GM12891 (cell line): Measurements from ENCODE around the gene ENGASE.

Experiments used
- DNase-seq: peaks from one replicate; pipeline ENCODE4 v3.0.0; 2011; ENCODE audit warnings: low spot score; ENCODE audit not compliant: insufficient read length
- FAIRE-seq: peaks from 2 replicates; lab custom pipeline; 2011; peaks lifted over from hg19 to GRCh38; lab: Jason Lieb, UNC
- PAX5 ChIP-seq: IDR thresholded peaks from 2 replicates; pipeline ENCODE4 v1.6.1; 2011; ENCODE audit warnings: low read length, moderate library complexity, mild to moderate bottlenecking; ENCODE audit not compliant: insufficient read depth, severe bottlenecking
- POLR2A ChIP-seq: IDR thresholded peaks from 2 replicates; pipeline ENCODE4 v1.6.1; 2011; ENCODE audit warnings: low read depth, low read length, control low read depth
- POLR2AphosphoS5 ChIP-seq: IDR thresholded peaks from 2 replicates; pipeline ENCODE4 v1.6.1; 2011; ENCODE audit warnings: low read depth, low read length, control low read depth
- POU2F2 ChIP-seq: IDR thresholded peaks from 2 replicates; pipeline ENCODE4 v1.6.1; 2011; ENCODE audit warnings: low read depth, mild to moderate bottlenecking, control low read depth, low read length, moderate library complexity
- SPI1 ChIP-seq: IDR thresholded peaks from 2 replicates; pipeline ENCODE4 v1.6.1; 2011; ENCODE audit warnings: low read depth, low read length, control low read depth
- TAF1 ChIP-seq: IDR thresholded peaks from 2 replicates; pipeline ENCODE4 v1.6.1; 2011; ENCODE audit warnings: low read depth, low read length, control low read depth

ENGASE gene

DNA sequence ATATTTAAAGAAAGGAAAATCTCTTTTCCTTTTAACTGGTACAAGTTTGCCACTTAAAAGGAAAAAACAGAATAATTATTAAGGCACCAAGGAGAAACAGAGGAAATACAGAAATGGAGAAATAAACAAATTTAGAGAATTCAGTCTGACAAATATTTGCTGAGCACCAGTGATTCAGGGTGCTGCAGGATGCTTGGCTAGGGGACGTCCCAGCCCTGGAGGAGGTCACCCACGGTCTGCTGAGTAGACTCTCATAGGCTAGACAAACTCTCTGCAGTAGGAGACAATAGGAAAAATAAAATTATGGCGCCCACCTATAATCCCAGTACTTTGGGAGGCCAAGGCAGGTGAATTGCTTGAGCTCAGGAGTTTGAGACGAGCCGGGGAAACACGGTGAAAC, 34.7 kb upstream of the ENGASE start:
- no peak for DNase-seq
- FAIRE-seq: no peak
- TF ChIP-seq SPI1 (no peak), POLR2AphosphoS5 (no peak), TAF1 (no peak), PAX5 (no peak), POU2F2 (no peak), POLR2A (no peak)

DNA sequence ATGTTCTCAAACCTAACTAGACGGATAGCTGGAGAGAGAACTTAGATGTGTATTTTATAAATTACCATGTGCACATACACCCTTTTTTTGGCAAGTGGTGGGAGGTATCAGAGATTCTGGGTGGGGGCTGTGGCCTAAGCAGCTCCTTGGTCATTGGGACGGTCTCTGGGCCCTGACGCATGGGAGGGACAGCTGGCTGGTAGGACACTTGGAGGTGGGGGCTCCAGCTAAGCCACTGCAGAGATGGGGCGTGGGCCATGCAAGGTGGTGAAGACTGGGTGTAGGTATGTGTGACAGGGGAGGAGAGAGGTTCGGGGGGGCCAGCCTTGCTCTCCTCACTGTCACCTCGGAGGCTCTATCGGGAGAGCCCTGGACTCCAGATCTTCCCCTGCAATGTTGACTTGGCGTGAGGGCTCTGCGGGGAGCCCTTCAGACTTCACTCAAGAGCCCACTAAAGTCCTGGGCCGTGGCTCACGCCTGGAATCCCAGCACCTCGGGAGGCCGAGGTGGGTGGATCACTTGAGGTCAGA, 33.5 kb upstream of the ENGASE start:
- TF ChIP-seq POLR2AphosphoS5: no peak
- TF ChIP-seq POU2F2: no peak
- no peak for TF ChIP-seq POLR2A
- TF ChIP-seq SPI1: no peak
- no peak for TF ChIP-seq TAF1
- TF ChIP-seq PAX5: no peak
- DNase-seq (no peak), FAIRE-seq (no peak)

DNA sequence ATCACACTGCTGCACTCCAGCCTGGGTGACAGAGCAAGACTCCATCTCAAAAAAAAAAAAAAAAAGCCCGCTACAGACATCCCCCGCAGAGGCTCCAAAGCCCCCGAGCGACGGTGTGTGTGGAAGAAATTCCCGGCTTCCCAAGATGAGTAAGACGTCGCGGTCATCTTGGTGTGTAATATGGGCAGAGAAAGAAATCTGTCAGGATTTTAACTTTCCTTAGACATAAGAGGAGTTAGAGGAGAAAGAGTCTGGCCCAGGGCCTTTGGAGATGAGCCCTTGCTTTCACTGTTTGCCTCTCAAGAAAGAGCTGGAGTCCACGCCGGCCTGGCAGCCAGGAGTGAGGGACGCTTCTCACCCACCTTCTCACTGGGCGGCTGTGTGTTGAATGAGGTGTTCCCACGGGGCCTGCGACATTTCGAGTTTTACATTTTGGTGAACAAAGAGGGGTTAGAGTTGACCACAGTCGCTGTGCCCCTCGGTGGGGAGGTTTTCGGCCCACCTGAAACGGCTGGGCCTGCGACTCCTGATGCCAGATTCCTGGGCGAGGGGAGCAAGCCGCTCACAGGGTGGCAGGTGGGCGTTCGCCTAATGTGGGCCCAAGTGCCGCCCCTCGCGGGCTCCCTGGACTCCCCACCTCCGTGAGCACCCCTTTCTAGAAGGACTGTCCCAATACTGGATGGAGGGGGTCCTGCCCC, 32.8 kb upstream of the ENGASE start:
- FAIRE-seq (no peak), DNase-seq (no peak)
- TF ChIP-seq SPI1 (no peak), POLR2A (no peak), PAX5 (no peak), POLR2AphosphoS5 (no peak), TAF1 (no peak)

DNA sequence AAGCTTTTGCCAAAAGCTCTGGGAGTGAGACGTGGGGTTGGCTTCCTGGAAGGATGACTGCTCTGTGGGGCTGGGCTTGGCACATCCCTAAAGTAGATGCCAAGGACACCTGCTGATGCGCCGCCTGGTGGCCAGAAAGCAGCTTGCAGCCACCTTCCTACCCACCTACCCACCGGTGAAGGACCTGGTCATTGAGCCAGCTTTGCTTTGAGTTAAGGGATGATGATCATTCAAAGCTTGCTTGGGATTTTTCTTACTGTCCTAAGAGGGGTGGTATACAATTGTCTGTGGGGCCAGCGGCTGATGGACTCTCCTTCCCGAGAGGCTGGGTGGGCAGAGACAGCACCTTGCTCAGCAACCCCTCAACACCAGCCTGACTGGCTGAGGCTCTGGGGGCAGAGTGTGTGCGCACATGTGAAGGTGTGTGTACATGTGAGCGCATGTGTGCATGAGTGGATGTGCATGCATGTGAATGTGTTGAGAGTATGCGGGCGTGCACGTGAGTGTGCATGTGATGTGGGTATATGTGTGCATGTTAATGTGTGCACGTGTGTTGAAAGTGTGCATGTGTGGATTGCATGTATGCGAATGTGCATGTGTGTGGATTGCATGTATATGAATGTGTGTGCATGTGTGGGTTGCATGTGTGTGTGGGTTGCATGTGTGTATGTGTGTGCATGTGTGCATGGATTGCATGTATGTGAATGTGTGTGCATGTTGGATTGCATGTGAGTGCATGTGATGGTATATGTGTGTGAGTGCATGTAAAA, 32.0 kb upstream of the ENGASE start:
- no peak for TF ChIP-seq SPI1
- no peak for TF ChIP-seq POLR2AphosphoS5
- TF ChIP-seq POLR2A: no peak
- TF ChIP-seq POU2F2: no peak
- TF ChIP-seq PAX5: no peak
- TF ChIP-seq TAF1: no peak
- FAIRE-seq (peak; percentile 71), DNase-seq (peak; percentile 69)

DNA sequence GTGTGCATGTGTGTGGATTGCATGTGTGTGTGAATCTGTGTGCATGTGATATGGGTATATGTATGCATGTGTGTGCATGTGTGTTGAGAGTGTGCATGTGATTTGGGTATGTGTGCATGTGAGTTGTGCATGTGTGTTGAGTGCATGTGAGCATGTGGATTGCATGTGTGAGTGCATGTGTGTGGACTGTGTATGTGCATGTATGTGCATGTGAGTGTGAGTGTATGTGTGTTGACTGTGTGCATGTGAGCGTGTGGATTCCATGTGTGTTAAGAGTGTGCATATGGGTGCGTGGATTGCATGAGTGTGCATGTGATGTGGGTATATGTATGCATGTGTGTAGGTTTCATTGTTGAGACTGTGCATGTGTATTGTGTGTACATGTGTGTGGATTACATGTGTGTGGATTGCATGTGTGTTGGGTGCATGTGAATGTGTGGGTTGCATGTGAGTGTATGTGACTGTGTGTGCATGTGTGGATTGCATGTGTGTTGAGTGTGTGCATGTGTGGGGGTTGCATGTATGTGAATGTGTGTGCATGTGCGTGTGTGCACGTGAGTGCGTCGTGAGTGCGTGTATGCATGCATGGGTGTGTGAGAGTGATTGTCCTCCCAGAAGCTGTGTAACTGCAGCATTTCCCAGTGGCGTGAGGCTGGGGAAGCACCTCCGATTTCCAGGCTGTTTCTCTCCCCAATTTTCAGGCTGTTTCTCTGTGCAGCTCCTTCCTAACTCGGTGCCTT, 31.3 kb upstream of the ENGASE start:
- TF ChIP-seq SPI1 (no peak), POLR2AphosphoS5 (no peak), PAX5 (no peak), POLR2A (no peak), POU2F2 (no peak), TAF1 (no peak)
- FAIRE-seq (peak; percentile 79), DNase-seq (no peak)

DNA sequence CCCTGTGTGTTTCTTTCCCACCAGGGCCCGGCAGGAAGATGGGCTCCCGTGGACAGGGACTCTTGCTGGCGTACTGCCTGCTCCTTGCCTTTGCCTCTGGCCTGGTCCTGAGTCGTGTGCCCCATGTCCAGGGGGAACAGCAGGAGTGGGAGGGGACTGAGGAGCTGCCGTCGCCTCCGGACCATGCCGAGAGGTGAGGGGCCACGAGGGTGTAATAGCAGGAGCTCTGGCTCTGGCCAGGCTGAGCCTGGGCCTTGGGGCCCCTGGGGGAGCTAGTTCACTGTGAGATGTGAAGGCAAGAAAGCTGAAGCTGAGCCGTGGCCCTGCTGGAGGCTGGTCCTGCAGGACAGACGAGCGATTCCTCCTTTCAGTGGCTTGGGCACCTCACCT, 30.7 kb upstream of the ENGASE start:
- DNase-seq: no peak
- TF ChIP-seq POLR2A: no peak
- no peak for TF ChIP-seq POU2F2
- no peak for TF ChIP-seq POLR2AphosphoS5
- no peak for TF ChIP-seq TAF1
- no peak for TF ChIP-seq PAX5
- no peak for TF ChIP-seq SPI1
- no peak for FAIRE-seq

DNA sequence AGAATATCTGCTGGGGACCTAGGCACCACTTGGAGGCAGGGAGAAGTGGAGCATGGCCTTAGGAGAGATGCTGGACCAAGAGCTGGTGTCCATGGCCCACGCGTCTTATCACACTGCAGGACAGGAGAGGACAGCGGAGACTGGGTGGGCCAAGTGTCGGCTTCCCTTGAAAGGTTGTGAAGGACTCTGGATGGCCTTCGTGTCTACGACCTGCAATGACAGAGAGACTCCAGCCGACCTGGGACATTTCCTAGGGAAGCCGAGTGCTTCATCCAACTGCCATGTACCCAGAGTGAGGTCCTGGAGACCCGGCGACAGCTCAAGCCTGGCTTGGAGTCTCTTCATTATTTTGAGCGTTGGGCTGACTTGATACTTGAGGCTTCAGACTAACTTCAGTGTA, 30.2 kb upstream of the ENGASE start:
- DNase-seq: no peak
- TF ChIP-seq POLR2A: no peak
- no peak for TF ChIP-seq POU2F2
- TF ChIP-seq PAX5: no peak
- TF ChIP-seq SPI1: no peak
- no peak for TF ChIP-seq POLR2AphosphoS5
- no peak for TF ChIP-seq TAF1
- no peak for FAIRE-seq

DNA sequence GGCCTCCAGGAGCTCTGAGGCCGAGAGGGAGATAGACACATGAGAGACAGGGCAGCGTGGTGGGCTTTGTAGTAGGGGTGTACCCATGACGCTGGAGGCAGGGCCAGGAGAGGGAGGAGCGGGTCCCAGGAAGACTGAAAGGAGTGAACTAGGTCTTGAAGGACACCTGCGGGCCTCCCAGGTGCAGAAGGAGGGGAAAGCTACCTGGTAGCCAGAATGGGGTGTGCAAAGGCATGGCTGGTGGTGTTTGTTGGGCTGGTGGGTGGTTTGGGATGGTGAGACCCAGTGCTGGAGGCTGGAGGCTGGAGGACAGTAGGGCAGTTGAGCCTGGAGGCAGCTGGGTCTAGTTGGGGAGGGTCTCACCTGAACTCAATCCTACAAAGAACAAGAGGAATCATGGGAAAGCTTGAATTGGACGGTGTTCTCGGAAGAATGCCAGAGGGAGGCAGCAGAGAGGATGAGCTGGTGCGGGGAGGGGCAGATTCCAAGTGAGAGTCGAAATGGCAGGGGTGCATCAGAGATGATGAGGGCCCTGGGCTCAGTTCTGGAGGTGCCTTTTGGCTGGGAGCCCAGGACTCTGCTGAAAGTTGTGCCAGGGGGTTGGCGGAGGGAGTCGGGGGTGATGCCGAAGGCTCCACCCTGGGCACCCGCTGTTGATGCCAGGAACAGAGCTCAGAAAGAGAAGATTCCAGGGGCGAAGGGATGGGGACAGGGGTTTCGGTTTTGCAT, 29.5 kb upstream of the ENGASE start:
- no peak for FAIRE-seq
- TF ChIP-seq TAF1 (no peak), PAX5 (no peak), POLR2AphosphoS5 (no peak), POU2F2 (no peak), POLR2A (no peak), SPI1 (no peak)
- DNase-seq: no peak
